Measurements from ENCODE around the gene FHL1.

Gene FHL1

GRCh38 chrX:136190038-136190713 lies 42.8 kb downstream of the FHL1 start:
- no peak for DNase-seq

- DNase-seq: no peak
Observed at GRCh38 chrX:136191171-136191570, 43.8 kb downstream of the FHL1 start.

GRCh38 chrX:136192135-136192534 lies 44.8 kb downstream of the FHL1 start:
- DNase-seq: no peak

- DNase-seq: no peak
Observed at GRCh38 chrX:136192839-136193414, 45.6 kb downstream of the FHL1 start.

- DNase-seq: no peak
Observed at GRCh38 chrX:136193771-136194170, 46.4 kb downstream of the FHL1 start.

- no peak for DNase-seq
Observed at GRCh38 chrX:136194536-136194935, 47.2 kb downstream of the FHL1 start.

- no peak for DNase-seq
Observed at GRCh38 chrX:136195247-136195646, 47.9 kb downstream of the FHL1 start.

- no peak for DNase-seq
Observed at GRCh38 chrX:136196691-136197155, 49.4 kb downstream of the FHL1 start.

- DNase-seq: no peak
Observed at GRCh38 chrX:136198010-136198409, 50.7 kb downstream of the FHL1 start.

- DNase-seq: no peak
Observed at GRCh38 chrX:136198678-136199243, 51.4 kb downstream of the FHL1 start.

GRCh38 chrX:136199365-136199764 lies 52.0 kb downstream of the FHL1 start:
- no peak for DNase-seq

- no peak for DNase-seq
Observed at GRCh38 chrX:136200466-136200865, 53.1 kb downstream of the FHL1 start.

- DNase-seq: no peak
Observed at GRCh38 chrX:136201601-136202000, 54.3 kb downstream of the FHL1 start.

- DNase-seq: no peak
Observed at GRCh38 chrX:136202889-136203288, 55.6 kb downstream of the FHL1 start.

GRCh38 chrX:136203438-136203837 lies 56.1 kb downstream of the FHL1 start:
- no peak for DNase-seq

GRCh38 chrX:136203951-136204350 lies 56.6 kb downstream of the FHL1 start:
- no peak for DNase-seq

- DNase-seq: no peak
Observed at GRCh38 chrX:136204571-136204970, 57.2 kb downstream of the FHL1 start.

- no peak for DNase-seq
Observed at GRCh38 chrX:136205882-136206380, 58.6 kb downstream of the FHL1 start.

- DNase-seq: no peak
Observed at GRCh38 chrX:136206916-136207315, 59.6 kb downstream of the FHL1 start.

GRCh38 chrX:136207546-136207945 lies 60.2 kb downstream of the FHL1 start:
- DNase-seq: no peak

- no peak for DNase-seq
Observed at GRCh38 chrX:136209016-136209738, 61.8 kb downstream of the FHL1 start.

GRCh38 chrX:136209751-136210150 lies 62.4 kb downstream of the FHL1 start:
- DNase-seq: no peak

GRCh38 chrX:136210243-136210642 lies 62.9 kb downstream of the FHL1 start:
- no peak for DNase-seq

GRCh38 chrX:136210806-136211205 lies 63.5 kb downstream of the FHL1 start:
- DNase-seq: no peak

Data from DMS79 (cell line).